Keratinocyte (primary cell): ENCODE results near the gene PER1. TPM values are rescaled to one million over a fixed set of nuclear protein-coding genes. Genes with fewer than 3 reads are reported as not detected.

ENCODE experiments used
- DNase-seq: peaks from one replicate; pipeline ENCODE4 v3.0.0-alpha.2; 2011; ENCODE audit warnings: low read depth, missing footprints, low spot score
- FAIRE-seq: peaks from 2 replicates; lab custom pipeline; 2011; peaks lifted over from hg19 to GRCh38; lab: Jason Lieb, UNC
- H2AFZ ChIP-seq: 2 replicates; pipeline ENCODE4 v1.6.0; 2012; ENCODE audit warnings: low read length, control low read depth, inconsistent platforms; ENCODE audit not compliant: control insufficient read depth
- H3K27ac ChIP-seq: 2 replicates; pipeline ENCODE4 v1.5.1; 2011; ENCODE audit warnings: low read length; ENCODE audit not compliant: control insufficient read depth, insufficient read depth
- H3K27me3 ChIP-seq: 3 replicates; pipeline ENCODE4 v1.6.0; 2011; ENCODE audit warnings: low read length; ENCODE audit not compliant: control insufficient read depth, insufficient read depth; ENCODE audit errors: extremely low read depth
- H3K36me3 ChIP-seq, 2 experiments: 2 replicates in 1 of 2; 3 replicates in 1 of 2; pipeline ENCODE4 v1.5.1; 2011; ENCODE audit warnings: low read length in 2 of 2, mild to moderate bottlenecking in 1 of 2; ENCODE audit not compliant: control insufficient read depth in 2 of 2, insufficient read depth in 2 of 2; ENCODE audit errors: extremely low read depth in 1 of 2
- H3K4me1 ChIP-seq: 3 replicates; pipeline ENCODE4 v1.5.1; 2011; ENCODE audit warnings: low read length; ENCODE audit not compliant: control insufficient read depth, insufficient read depth; ENCODE audit errors: extremely low read depth
- H3K4me2 ChIP-seq: 3 replicates; pipeline ENCODE4 v1.6.0; 2011; ENCODE audit warnings: low read depth, low read length; ENCODE audit not compliant: control insufficient read depth, insufficient read depth; ENCODE audit errors: extremely low read depth
- H3K4me3 ChIP-seq, 3 experiments: fragments of 200-600 bp in 1 of 3; sonication (generic) in 1 of 3; 2 replicates in 2 of 3; 3 replicates in 1 of 3; pipeline ENCODE4 v1.5.1; 2011 to 2016; ENCODE audit warnings: low read length in 3 of 3, mild to moderate bottlenecking in 3 of 3, control low read depth in 2 of 3, inconsistent platforms in 1 of 3, low read depth in 1 of 3, mixed read lengths in 1 of 3, mixed run types in 1 of 3, moderate library complexity in 1 of 3; ENCODE audit not compliant: control insufficient read depth in 2 of 3, insufficient read depth in 2 of 3; ENCODE audit errors: extremely low read depth in 1 of 3
- H3K79me2 ChIP-seq: 2 replicates; pipeline ENCODE4 v1.6.0; 2012; ENCODE audit warnings: low read length; ENCODE audit not compliant: control insufficient read depth, insufficient read depth
- H3K9ac ChIP-seq: 3 replicates; pipeline ENCODE4 v1.6.0; 2011; ENCODE audit warnings: low read length; ENCODE audit not compliant: control insufficient read depth, insufficient read depth; ENCODE audit errors: extremely low read depth
- H3K9me1 ChIP-seq: 3 replicates; pipeline ENCODE4 v1.6.0; 2011; ENCODE audit warnings: low read length; ENCODE audit not compliant: control insufficient read depth, insufficient read depth; ENCODE audit errors: extremely low read depth
- H3K9me3 ChIP-seq: 2 replicates; pipeline ENCODE4 v1.5.1; 2012; ENCODE audit warnings: low read depth, low read length; ENCODE audit not compliant: control insufficient read depth
- H4K20me1 ChIP-seq: 3 replicates; pipeline ENCODE4 v1.6.0; 2011; ENCODE audit warnings: low read length; ENCODE audit not compliant: control insufficient read depth, insufficient read depth; ENCODE audit errors: extremely low read depth
- EZH2 ChIP-seq: IDR thresholded peaks from one replicate; pipeline ENCODE4 v1.6.1; 2012; ENCODE audit warnings: inconsistent platforms, mild to moderate bottlenecking, low read length, moderate library complexity
- dilution Hi-C: fragments of 300-500 bp; cut with MboI; formaldehyde crosslinking; loops from one replicate; pipeline ENCODE4 v1.7.0; 2020; ENCODE audit warnings: low sequenced_read_pairs; ENCODE audit not compliant: extremely low pct_ligation_motif_present
- polyA plus RNA-seq, 5 experiments: library from polyadenylated mRNA; depleted of rRNA in 3 of 5; stranded (reverse) in 3 of 5; stranded (forward) in 1 of 5; unstranded in 1 of 5; fragments of >200 nt; gene quantifications; 1 replicate in 1 of 5; 2 replicates in 3 of 5; 3 replicates in 1 of 5; pipeline versions ENCODE4 v1.2.1 to v1.2.3, GENCODE V29; 2011 to 2012; ENCODE audit warnings: missing spikeins in 2 of 5, low read depth in 1 of 5, low replicate concordance in 1 of 5
- TF ChIP-seq, protein P1 (sequence below), 3 experiments: IDR thresholded peaks in 1 of 3; conservative IDR thresholded peaks in 1 of 3; optimal IDR thresholded peaks in 1 of 3; 2 replicates in 2 of 3; 3 replicates in 1 of 3; pipeline versions ENCODE3 to v1.5.1; 2011; ENCODE audit warnings: low read length in 3 of 3, mild to moderate bottlenecking in 3 of 3, moderate library complexity in 2 of 3, control low read depth in 1 of 3, inconsistent platforms in 1 of 3; ENCODE audit not compliant: insufficient read depth in 2 of 3; ENCODE audit errors: extremely low read depth in 1 of 3

The PER1 gene
- polyA plus RNA-seq, 1 donor (not counting 4 experiments of a cell fraction or from before 2014, with no cell fraction given) = 15.1 TPM

DNA sequence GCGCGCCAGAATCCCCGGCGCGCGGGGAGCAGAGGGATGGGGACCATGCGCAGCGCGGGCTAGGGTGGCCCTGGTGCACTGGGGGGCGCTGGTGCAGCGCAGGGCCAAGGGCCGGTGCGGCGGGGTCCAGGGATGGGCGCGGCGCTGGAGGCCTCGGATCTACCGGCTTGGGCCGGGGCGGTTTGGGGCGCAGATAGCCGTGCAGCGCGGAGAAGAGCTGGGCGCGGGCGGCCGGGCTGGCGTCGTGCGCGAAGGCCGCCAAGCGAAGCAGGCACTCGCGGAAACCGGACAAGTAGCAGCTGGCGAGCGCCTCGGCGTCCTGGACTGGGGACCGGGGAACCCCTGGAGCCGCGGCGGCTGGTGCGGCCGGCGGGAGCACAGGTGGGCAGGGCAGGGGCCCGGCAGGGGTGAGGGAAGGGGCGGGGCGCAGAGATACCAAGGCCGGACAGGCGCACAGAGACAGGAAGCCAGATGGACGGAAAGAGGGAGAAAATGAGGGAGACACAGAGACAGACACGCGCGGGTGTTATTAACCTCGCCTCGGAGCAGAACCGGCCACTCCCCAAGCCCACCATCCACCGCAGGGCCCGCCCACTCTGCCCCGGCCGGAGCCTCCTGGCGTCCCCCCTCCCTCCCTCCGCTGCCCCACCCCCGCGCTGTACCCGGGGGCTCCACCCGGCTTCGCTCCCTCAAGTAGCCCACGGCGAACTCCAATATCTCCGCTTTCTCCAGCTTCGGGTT lies 30.4 kb downstream of the PER1 start:
- H3K4me2 ChIP-seq = peak overlapping the region; percentile 92
- H3K27me3 ChIP-seq = peaks cover 26% of the 10 kb centered on the region
- H4K20me1 ChIP-seq = peaks cover 4% of the 10 kb centered on the region
- peak overlapping the region; percentile 7 for H2AFZ ChIP-seq
- peaks cover 3% of the 10 kb centered on the region for H3K9me1 ChIP-seq
- H3K36me3 ChIP-seq = no peaks in the 10 kb centered on the region
- FAIRE-seq = no peak
- DNase-seq = no peak
- TF ChIP-seq, protein P1, sequence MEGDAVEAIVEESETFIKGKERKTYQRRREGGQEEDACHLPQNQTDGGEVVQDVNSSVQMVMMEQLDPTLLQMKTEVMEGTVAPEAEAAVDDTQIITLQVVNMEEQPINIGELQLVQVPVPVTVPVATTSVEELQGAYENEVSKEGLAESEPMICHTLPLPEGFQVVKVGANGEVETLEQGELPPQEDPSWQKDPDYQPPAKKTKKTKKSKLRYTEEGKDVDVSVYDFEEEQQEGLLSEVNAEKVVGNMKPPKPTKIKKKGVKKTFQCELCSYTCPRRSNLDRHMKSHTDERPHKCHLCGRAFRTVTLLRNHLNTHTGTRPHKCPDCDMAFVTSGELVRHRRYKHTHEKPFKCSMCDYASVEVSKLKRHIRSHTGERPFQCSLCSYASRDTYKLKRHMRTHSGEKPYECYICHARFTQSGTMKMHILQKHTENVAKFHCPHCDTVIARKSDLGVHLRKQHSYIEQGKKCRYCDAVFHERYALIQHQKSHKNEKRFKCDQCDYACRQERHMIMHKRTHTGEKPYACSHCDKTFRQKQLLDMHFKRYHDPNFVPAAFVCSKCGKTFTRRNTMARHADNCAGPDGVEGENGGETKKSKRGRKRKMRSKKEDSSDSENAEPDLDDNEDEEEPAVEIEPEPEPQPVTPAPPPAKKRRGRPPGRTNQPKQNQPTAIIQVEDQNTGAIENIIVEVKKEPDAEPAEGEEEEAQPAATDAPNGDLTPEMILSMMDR (optimal IDR thresholded peaks at IDR 0.05 in 1 of 3, IDR thresholded peaks at IDR 0.05 in 1 of 3, conservative IDR thresholded peaks at IDR 0.05 in 1 of 3; ENCODE audit: extremely low read depth in 1 of 3, insufficient read depth in 2 of 3, low read length in 3 of 3) = peak; percentile 22 to 82 (median 44)
- TF ChIP-seq EZH2 = no peak
- peak overlapping the region; percentile 54 for H3K9ac ChIP-seq
- no peaks in the 10 kb centered on the region for H3K9me3 ChIP-seq
- dilution Hi-C loops = no loop called here
- H3K79me2 ChIP-seq = no peaks in the 10 kb centered on the region
- no peak overlapping the region for H3K27ac ChIP-seq
- H3K4me1 ChIP-seq = peaks cover 50% of the 10 kb centered on the region
- peak overlapping the region; percentile 49 to 93 (median 78) for H3K4me3 ChIP-seq

DNA sequence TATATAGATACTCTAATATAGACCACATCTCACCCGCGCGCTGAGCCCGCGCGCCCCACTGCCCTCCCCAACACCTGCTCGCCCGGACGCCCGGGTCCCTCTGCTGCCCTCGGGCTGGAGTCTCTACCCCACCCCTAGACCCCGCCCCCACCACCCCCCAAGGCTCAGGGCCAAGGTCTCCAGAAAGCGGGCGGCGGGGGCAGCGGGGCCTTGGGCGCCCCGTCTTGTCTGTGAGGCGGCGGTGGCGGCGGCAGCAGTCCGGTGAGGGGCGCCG lies 30.9 kb downstream of the PER1 start:
- Histone ChIP-seq H3K9me1 (peaks cover 3% of the 10 kb centered on the region), H3K27me3 (peaks cover 26% of the 10 kb centered on the region), H3K9me3 (no peaks in the 10 kb centered on the region), H3K4me1 (peaks cover 50% of the 10 kb centered on the region), H3K36me3 (no peaks in the 10 kb centered on the region), H3K4me2 (peak overlapping the region; percentile 98), H3K27ac (no peak overlapping the region), H3K9ac (peak overlapping the region; percentile 54), H2AFZ (no peak overlapping the region), H3K79me2 (no peaks in the 10 kb centered on the region), H3K4me3 (peak overlapping the region; percentile 49 to 89 (median 81)), H4K20me1 (peaks cover 4% of the 10 kb centered on the region)
- TF ChIP-seq, protein P1 (optimal IDR thresholded peaks at IDR 0.05 in 1 of 3, IDR thresholded peaks at IDR 0.05 in 1 of 3, conservative IDR thresholded peaks at IDR 0.05 in 1 of 3; ENCODE audit: extremely low read depth in 1 of 3, insufficient read depth in 2 of 3, low read length in 3 of 3) = no peak
- TF ChIP-seq EZH2 = no peak
- dilution Hi-C loops = no loop called here
- DNase-seq = no peak
- no peak for FAIRE-seq
